HCT116 (cell line): ENCODE results near the gene DPH6. TPM values are rescaled to one million over a fixed set of nuclear protein-coding genes. Genes with fewer than 3 reads are reported as not detected.

Experiments used
- ATAC-seq: fragments of 200-7000 bp; cut with Tn5 transposase; 2 replicates; pipeline ENCODE4 v1.9.1; 2020; ENCODE audit warnings: mild to moderate bottlenecking, moderate library complexity
- BruUV-seq: library from RNA; stranded (reverse); fragments of 400-500 nt; replicated peaks from 2 replicates; lab custom pipeline; 2021; lab: Mats Ljungman, UMichigan
- CTCF ChIA-PET: fragments of 300-600 bp; sonication (Branson Sonifier 250); formaldehyde crosslinking; loops from one replicate; lab custom pipeline; 2021; ENCODE audit warnings: antibody characterized with exemption; lab: Charles Lee
- POLR2A ChIA-PET: fragments of 300-600, 350-600 bp; sonication (Branson Sonifier 250); formaldehyde crosslinking; loops from one replicate; lab custom pipeline; 2021; ENCODE audit warnings: antibody characterized with exemption; lab: Charles Lee
- RAD21 ChIA-PET, 2 experiments: fragments of 300-600 bp; sonication (Branson Sonifier 250); formaldehyde crosslinking; loops; one replicate each; lab custom pipeline; 2023; ENCODE audit warnings: low total read pairs in 2 of 2; ENCODE audit not compliant: uncharacterized antibody in 2 of 2, unreplicated experiment in 2 of 2, low non-redundant PET in 1 of 2; lab: Charles Lee
- DNase-seq: peaks from one replicate; pipeline ENCODE4 v3.0.0-alpha.2; 2010; ENCODE audit warnings: low read depth, low spot score
- H2AFZ ChIP-seq: fragments of 200-600 bp; shearing (Covaris generic), sonication (generic); 2 replicates; pipeline ENCODE4 v1.6.1; 2017; ENCODE audit warnings: low read depth, mixed run types, mixed read lengths, antibody characterized with exemption, low read length; ENCODE audit not compliant: poor library complexity, severe bottlenecking
- H3K27ac ChIP-seq: 2 replicates; pipeline ENCODE4 v1.5.1; 2012; ENCODE audit warnings: low read depth, low read length
- H3K27me3 ChIP-seq: fragments of 200-600 bp; sonication (generic); 2 replicates; pipeline ENCODE4 v1.6.1; 2016; ENCODE audit warnings: mixed run types, low read length, mixed read lengths; ENCODE audit not compliant: insufficient read depth
- H3K36me3 ChIP-seq, 2 experiments: fragments of 200-500 bp in 1 of 2; fragments of 200-600 bp in 1 of 2; sonication (Bioruptor generic) in 1 of 2; sonication (generic) in 1 of 2; 2 replicates each; pipeline versions ENCODE4 v1.5.1 to v1.6.1; 2014 to 2016; ENCODE audit warnings: low read length in 2 of 2, inconsistent platforms in 1 of 2, mixed read lengths in 1 of 2, mixed run types in 1 of 2; ENCODE audit not compliant: insufficient read depth in 2 of 2, control insufficient read depth in 1 of 2
- H3K4me1 ChIP-seq, 2 experiments: fragments of 200-600 bp in 1 of 2; sonication (generic) in 1 of 2; 2 replicates each; pipeline versions ENCODE4 v1.5.1 to v1.6.1; 2012 to 2017; ENCODE audit warnings: low read length in 2 of 2, inconsistent platforms in 1 of 2, mild to moderate bottlenecking in 1 of 2, mixed read lengths in 1 of 2, mixed run types in 1 of 2, moderate library complexity in 1 of 2; ENCODE audit not compliant: insufficient read depth in 2 of 2, control insufficient read depth in 1 of 2
- H3K4me2 ChIP-seq: fragments of 200-600 bp; sonication (generic); 2 replicates; pipeline ENCODE4 v1.6.1; 2017; ENCODE audit warnings: mixed run types, low read length, mixed read lengths
- H3K4me3 ChIP-seq, 2 experiments: fragments of 200-600 bp in 1 of 2; sonication (generic) in 1 of 2; replicated peaks in 1 of 2; 2 replicates each; pipeline ENCODE4 v1.5.1; 2011 to 2016; ENCODE audit warnings: low read length in 2 of 2, control low read depth in 1 of 2, low read depth in 1 of 2, mild to moderate bottlenecking in 1 of 2, mixed read lengths in 1 of 2, mixed run types in 1 of 2
- H3K79me2 ChIP-seq: fragments of 200-600 bp; sonication (generic); 2 replicates; pipeline ENCODE4 v1.6.1; 2017; ENCODE audit warnings: mild to moderate bottlenecking, mixed run types, low read length, moderate library complexity, mixed read lengths; ENCODE audit not compliant: insufficient read depth
- H3K9ac ChIP-seq: fragments of 200-600 bp; sonication (generic); 2 replicates; pipeline ENCODE4 v1.6.1; 2016; ENCODE audit warnings: low read length, mixed read lengths
- H3K9me2 ChIP-seq: fragments of 200-600 bp; sonication (generic), shearing (Covaris generic); 2 replicates; pipeline ENCODE4 v1.6.1; 2017; ENCODE audit warnings: mixed run types, mild to moderate bottlenecking, moderate library complexity; ENCODE audit not compliant: insufficient read depth
- H3K9me3 ChIP-seq, 2 experiments: fragments of 200-500 bp in 1 of 2; fragments of 200-600 bp in 1 of 2; sonication (Bioruptor generic) in 1 of 2; sonication (generic) in 1 of 2; 2 replicates each; pipeline ENCODE4 v1.6.1; 2014 to 2017; ENCODE audit warnings: low read length in 2 of 2, mixed read lengths in 2 of 2, inconsistent platforms in 1 of 2, low read depth in 1 of 2, mild to moderate bottlenecking in 1 of 2, mixed run types in 1 of 2, moderate library complexity in 1 of 2; ENCODE audit not compliant: control insufficient read depth in 1 of 2, insufficient read depth in 1 of 2
- H4K20me1 ChIP-seq: fragments of 200-600 bp; sonication (generic), shearing (Covaris generic); 2 replicates; pipeline ENCODE4 v1.6.1; 2017; ENCODE audit warnings: mixed run types, mild to moderate bottlenecking, moderate library complexity; ENCODE audit not compliant: insufficient read depth
- CBX3 ChIP-seq: IDR thresholded peaks from 2 replicates; pipeline ENCODE4 v1.6.1; 2012; ENCODE audit warnings: low read depth
- CEBPB ChIP-seq: IDR thresholded peaks from 2 replicates; pipeline ENCODE4 v1.6.1; 2012; ENCODE audit warnings: low read depth
- EGR1 ChIP-seq: IDR thresholded peaks from 2 replicates; pipeline ENCODE4 v1.6.1; 2012; ENCODE audit warnings: low read depth
- RAD21 ChIP-seq: IDR thresholded peaks from 2 replicates; pipeline ENCODE4 v1.6.1; 2012; ENCODE audit warnings: low read depth, mild to moderate bottlenecking
- SIN3A ChIP-seq: IDR thresholded peaks from 2 replicates; pipeline ENCODE4 v1.6.1; 2012; ENCODE audit warnings: low read depth
- ZBTB33 ChIP-seq: IDR thresholded peaks from 2 replicates; pipeline ENCODE4 v1.6.1; 2011; ENCODE audit warnings: mild to moderate bottlenecking, low read length, moderate library complexity; ENCODE audit not compliant: insufficient replicate concordance; ENCODE audit errors: extremely low read depth
- intact Hi-C: fragments of 100-400 bp; cut with micrococcal nuclease; formaldehyde crosslinking; loops from 2 replicates; pipeline ENCODE4 v1.10.0; 2022
- total RNA-seq: library from RNA; stranded (reverse); gene quantifications from one replicate; pipeline ENCODE4 v1.2.1, GENCODE V29; 2021; ENCODE audit not compliant: unreplicated experiment

The DPH6 gene
- total RNA-seq, 1 experiment from 2014 or later = 18.2 TPM

- no peaks in the 10 kb centered on the region for H3K36me3 ChIP-seq
- intact Hi-C loops = no loop called here
- no peak overlapping the region for H3K4me3 ChIP-seq
- DNase-seq (no peak), ATAC-seq (no peak)
- 0 out of 2 replicates have a peak, but pooled peaks cover 2% of the 10 kb centered on the region for H3K9me2 ChIP-seq
- no peaks in the 10 kb centered on the region for H4K20me1 ChIP-seq
- H3K4me2 ChIP-seq = no peak overlapping the region
- CTCF ChIA-PET = no interaction called here
- H3K4me1 ChIP-seq = no peaks in the 10 kb centered on the region
- H3K79me2 ChIP-seq = no peaks in the 10 kb centered on the region; the same call in 1 of the 2 replicates
- BruUV-seq = no TSS peak
- RAD21 ChIA-PET = no interaction called here
- POLR2A ChIA-PET = no interaction called here
- no peak overlapping the region for H3K27ac ChIP-seq
- no peak for TF ChIP-seq ZBTB33
- no peak for TF ChIP-seq EGR1
- no peak overlapping the region for H3K9ac ChIP-seq
- no peaks in the 10 kb centered on the region for H3K27me3 ChIP-seq
- H2AFZ ChIP-seq = no peak overlapping the region
- no peaks in the 10 kb centered on the region for H3K9me3 ChIP-seq
These were observed 46.2 kb downstream of the DPH6 start for GRCh38 chr15:35499723-35500122.

DNA sequence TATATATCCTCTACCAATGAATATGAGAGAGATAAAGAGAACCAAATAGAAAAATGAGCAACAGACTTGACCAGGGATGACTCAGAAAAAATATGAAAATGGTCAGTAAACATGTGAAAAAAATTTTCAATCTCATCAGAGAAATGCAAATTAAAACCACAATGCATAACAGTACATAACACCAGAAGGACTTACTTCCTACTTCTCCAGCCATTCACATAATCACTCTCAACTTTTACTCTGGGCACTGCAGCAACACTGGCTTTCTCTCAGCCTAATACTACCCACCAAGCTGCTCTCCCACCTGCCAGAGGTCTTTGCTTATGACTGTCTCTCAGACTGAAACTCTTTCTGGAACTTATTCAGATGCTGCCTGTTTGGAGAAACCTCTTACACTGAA, 49.4 kb downstream of the DPH6 start:
- RAD21 ChIA-PET = interaction anchor here in 1 of 2 experiments (0.6 kb wide), 1 partner anchor 70 kb away, joined by 3 read pairs; no protein-coding TSS in a partner anchor
- Histone ChIP-seq H3K9me2 (no peaks in the 10 kb centered on the region), H3K4me3 (no peak overlapping the region), H3K36me3 (no peaks in the 10 kb centered on the region), H3K9ac (no peak overlapping the region), H3K27ac (no peak overlapping the region), H4K20me1 (no peaks in the 10 kb centered on the region), H3K4me1 (no peaks in the 10 kb centered on the region), H3K9me3 (no peaks in the 10 kb centered on the region), H3K4me2 (no peak overlapping the region), H3K27me3 (no peaks in the 10 kb centered on the region), H2AFZ (no peak overlapping the region), H3K79me2 (no peaks in the 10 kb centered on the region)
- POLR2A ChIA-PET = no interaction called here
- BruUV-seq = no TSS peak
- no peak for ATAC-seq
- CTCF ChIA-PET = no interaction called here
- no peak for DNase-seq
- TF ChIP-seq CEBPB (no peak), SIN3A (no peak), RAD21 (no peak), CBX3 (no peak)
- intact Hi-C loops = no loop called here
